Inferior parietal cortex (tissue), 1 donor: ENCODE results near the gene NEURL3.
A peak's percentile ranks its signal among the peaks of the same experiment; 100 is the strongest.

ENCODE experiments used
- DNase-seq: peaks from one replicate; pipeline ENCODE4 v3.0.0-alpha.2; 2016; ENCODE audit errors: extremely low spot score

Gene NEURL3

GRCh38 chr2:96540136-96540535, 35.0 kb upstream of the NEURL3 start:
- no peak for DNase-seq

- no peak for DNase-seq
These were observed 34.2 kb upstream of the NEURL3 start for GRCh38 chr2:96539215-96539920.

GRCh38 chr2:96538487-96539214, 33.5 kb upstream of the NEURL3 start:
- peak; percentile 43 for DNase-seq

GRCh38 chr2:96537734-96538486, 32.8 kb upstream of the NEURL3 start:
- no peak for DNase-seq

- DNase-seq = peak; percentile 42
These were observed 32.0 kb upstream of the NEURL3 start for GRCh38 chr2:96537066-96537733.

GRCh38 chr2:96536445-96537065, 31.4 kb upstream of the NEURL3 start, which contains the start of gene ARID5A:
ARID5A (plus strand) TSS chr2:96536752; CDS start chr2:96536827, 75 bp downstream.
- DNase-seq = peak; percentile 88

GRCh38 chr2:96535331-96535730, 30.2 kb upstream of the NEURL3 start:
- no peak for DNase-seq

GRCh38 chr2:96534701-96535181, 29.6 kb upstream of the NEURL3 start:
- no peak for DNase-seq

GRCh38 chr2:96534141-96534540, 29.0 kb upstream of the NEURL3 start:
- DNase-seq = peak; percentile 29

- DNase-seq = peak; percentile 39
These were observed 28.3 kb upstream of the NEURL3 start for GRCh38 chr2:96533292-96534073.

- DNase-seq = no peak
These were observed 27.6 kb upstream of the NEURL3 start for GRCh38 chr2:96532641-96533291.

- DNase-seq = peak; percentile 85
These were observed 26.8 kb upstream of the NEURL3 start for GRCh38 chr2:96531872-96532505.

- DNase-seq = no peak
These were observed 26.2 kb upstream of the NEURL3 start for GRCh38 chr2:96531366-96531765.

GRCh38 chr2:96530474-96531357, 25.6 kb upstream of the NEURL3 start:
- DNase-seq = no peak

- no peak for DNase-seq
These were observed 24.9 kb upstream of the NEURL3 start for GRCh38 chr2:96530144-96530430.

- no peak for DNase-seq
These were observed 24.4 kb upstream of the NEURL3 start for GRCh38 chr2:96529376-96530143.

GRCh38 chr2:96528700-96529375, 23.7 kb upstream of the NEURL3 start:
- DNase-seq = no peak
